Measurements from ENCODE around the gene PPP2R3C. TPM values are rescaled to one million over a fixed set of nuclear protein-coding genes. Genes with fewer than 3 reads are reported as not detected.

Gene PPP2R3C
- 55.4 TPM in 2 replicates for total RNA-seq
- long read RNA-seq, transcript PPP2R3C-201 (13 exons, 1,839 nt) = major isoform, 76 of 196 reads
- long read RNA-seq, transcript PPP2R3C-217 (12 exons, 1,846 nt) = minor isoform, 47 of 196 reads
- long read RNA-seq, transcript PPP2R3C-204 (13 exons, 1,719 nt) = minor isoform, 9 of 196 reads
- long read RNA-seq, partial matches to known transcripts = 7 of 196 reads
- long read RNA-seq, other reads (novel, unspliced or antisense) = 57 of 196 reads

DNA sequence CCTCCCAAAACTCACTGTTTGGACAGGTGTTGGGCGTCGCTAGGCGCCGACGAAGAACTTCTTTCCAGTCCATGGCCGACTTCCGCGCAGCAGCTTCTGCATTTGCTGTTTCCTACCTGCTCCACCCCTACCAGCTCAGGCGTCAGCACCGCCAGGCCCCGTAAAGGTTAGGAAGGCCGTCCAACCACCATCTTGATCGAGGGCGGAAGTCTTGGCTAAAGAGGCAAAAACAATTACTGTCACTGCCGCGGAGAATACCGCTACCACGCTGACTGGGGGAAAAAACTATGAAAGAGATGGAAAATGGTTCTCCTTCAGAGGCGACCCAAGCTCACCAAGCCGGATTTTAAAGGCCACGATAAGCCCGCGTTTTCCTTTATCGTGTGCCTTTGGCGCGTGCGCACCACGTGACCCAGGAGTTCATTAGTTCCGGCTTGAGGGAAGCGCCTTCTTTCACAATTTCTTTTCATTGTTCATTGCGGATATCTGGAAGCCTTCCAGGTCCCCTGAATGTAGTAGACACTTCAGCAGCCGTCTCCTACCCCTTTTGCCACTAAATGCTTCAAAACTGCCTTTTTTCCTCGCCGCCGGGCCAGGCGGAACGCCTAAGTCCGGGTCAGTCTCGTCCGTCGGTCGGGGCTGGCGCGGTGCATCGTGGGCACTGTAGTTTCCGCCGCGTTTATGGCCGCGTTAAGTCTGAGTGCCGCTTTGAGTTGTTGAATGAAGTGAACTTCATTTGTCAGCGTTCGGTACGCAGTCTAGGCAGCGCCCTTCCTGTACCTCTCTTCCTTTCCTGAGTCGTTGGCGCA is at the start of gene PPP2R3C, which contains the start of gene PRORP:
Gene PPP2R3C (minus strand): TSS at position 104 of the 809 bp plus-strand sequence. CDS start 31 bp downstream, at position 73.
Gene PRORP (plus strand): TSS at position 666 of the 809 bp plus-strand sequence. CDS start 694 bp downstream, outside the sequence.
- Mint-ChIP-seq H3K36me3 (ENCODE audit: low read depth) (peaks cover 11% of the 10 kb centered on the region), H3K9me3 (no peaks in the 10 kb centered on the region), H3K27ac (ENCODE audit: unreplicated experiment) (peak within 1 kb of the TSS; percentile 100), H3K4me1 (peaks cover 52% of the 10 kb centered on the region), H3K27me3 (ENCODE audit: low read depth) (no peaks in the 10 kb centered on the region), H3K4me3 (peak within 1 kb of the TSS; percentile 97)
- TF ChIP-seq, protein P1, sequence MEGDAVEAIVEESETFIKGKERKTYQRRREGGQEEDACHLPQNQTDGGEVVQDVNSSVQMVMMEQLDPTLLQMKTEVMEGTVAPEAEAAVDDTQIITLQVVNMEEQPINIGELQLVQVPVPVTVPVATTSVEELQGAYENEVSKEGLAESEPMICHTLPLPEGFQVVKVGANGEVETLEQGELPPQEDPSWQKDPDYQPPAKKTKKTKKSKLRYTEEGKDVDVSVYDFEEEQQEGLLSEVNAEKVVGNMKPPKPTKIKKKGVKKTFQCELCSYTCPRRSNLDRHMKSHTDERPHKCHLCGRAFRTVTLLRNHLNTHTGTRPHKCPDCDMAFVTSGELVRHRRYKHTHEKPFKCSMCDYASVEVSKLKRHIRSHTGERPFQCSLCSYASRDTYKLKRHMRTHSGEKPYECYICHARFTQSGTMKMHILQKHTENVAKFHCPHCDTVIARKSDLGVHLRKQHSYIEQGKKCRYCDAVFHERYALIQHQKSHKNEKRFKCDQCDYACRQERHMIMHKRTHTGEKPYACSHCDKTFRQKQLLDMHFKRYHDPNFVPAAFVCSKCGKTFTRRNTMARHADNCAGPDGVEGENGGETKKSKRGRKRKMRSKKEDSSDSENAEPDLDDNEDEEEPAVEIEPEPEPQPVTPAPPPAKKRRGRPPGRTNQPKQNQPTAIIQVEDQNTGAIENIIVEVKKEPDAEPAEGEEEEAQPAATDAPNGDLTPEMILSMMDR (conservative IDR thresholded peaks at IDR 0.05) = no peak
- peak; percentile 75 for DNase-seq (ENCODE audit: low read depth, low spot score)

DNA sequence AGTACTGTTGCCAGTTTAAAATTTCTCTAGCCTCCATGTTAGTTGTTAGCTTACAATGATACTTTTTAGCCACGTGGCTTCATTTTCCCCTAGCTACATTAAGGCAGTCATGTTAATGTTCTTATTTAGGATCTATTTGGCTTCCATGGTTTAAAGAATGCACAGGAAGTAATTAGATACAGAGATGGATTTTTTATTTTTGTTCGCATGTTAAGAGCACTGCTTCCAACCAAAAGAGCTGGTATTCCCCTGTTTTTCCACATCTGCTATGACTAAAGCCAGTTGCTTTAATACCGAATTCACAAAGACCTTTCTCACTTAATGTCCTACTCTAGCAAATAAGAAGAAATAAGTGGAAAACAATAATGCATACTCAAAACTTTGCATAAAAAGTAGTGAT is 45.7 kb upstream of the PPP2R3C start:
- TF ChIP-seq, protein P1 (conservative IDR thresholded peaks at IDR 0.05) = no peak
- Mint-ChIP-seq H3K36me3 (ENCODE audit: low read depth) (peaks cover 23% of the 10 kb centered on the region), H3K27me3 (ENCODE audit: low read depth) (no peaks in the 10 kb centered on the region), H3K27ac (ENCODE audit: unreplicated experiment) (no peak overlapping the region), H3K9me3 (peaks cover 6% of the 10 kb centered on the region), H3K4me1 (no peaks in the 10 kb centered on the region), H3K4me3 (no peak overlapping the region)
- DNase-seq (ENCODE audit: low read depth, low spot score) = no peak

DNA sequence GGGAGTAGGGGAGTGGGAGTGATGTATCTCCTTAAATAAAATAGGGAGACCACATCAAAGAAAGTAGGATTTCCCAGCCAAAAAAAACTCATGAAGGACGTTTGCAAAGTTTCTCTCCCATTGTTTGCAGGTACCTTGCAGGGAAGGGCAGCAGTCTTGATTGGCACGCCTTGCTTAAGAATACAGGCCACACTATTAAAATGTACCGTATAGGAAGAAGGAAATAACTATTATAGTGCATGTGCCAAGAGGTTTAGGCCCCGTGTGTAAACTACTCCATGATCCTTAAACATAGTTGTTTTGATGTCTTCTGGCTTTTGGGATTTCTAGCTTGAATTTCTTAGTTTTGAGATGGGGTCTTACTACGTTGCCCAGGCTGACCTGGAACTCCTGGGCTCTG is 43.1 kb upstream of the PPP2R3C start:
- DNase-seq (ENCODE audit: low read depth, low spot score) = no peak
- no peak overlapping the region for H3K4me3 Mint-ChIP-seq
- H3K9me3 Mint-ChIP-seq = peaks cover 6% of the 10 kb centered on the region
- TF ChIP-seq, protein P1 (conservative IDR thresholded peaks at IDR 0.05) = no peak
- H3K36me3 Mint-ChIP-seq (ENCODE audit: low read depth) = peaks cover 19% of the 10 kb centered on the region
- no peaks in the 10 kb centered on the region for H3K4me1 Mint-ChIP-seq
- H3K27ac Mint-ChIP-seq (ENCODE audit: unreplicated experiment) = no peak overlapping the region
- no peaks in the 10 kb centered on the region for H3K27me3 Mint-ChIP-seq (ENCODE audit: low read depth)

DNA sequence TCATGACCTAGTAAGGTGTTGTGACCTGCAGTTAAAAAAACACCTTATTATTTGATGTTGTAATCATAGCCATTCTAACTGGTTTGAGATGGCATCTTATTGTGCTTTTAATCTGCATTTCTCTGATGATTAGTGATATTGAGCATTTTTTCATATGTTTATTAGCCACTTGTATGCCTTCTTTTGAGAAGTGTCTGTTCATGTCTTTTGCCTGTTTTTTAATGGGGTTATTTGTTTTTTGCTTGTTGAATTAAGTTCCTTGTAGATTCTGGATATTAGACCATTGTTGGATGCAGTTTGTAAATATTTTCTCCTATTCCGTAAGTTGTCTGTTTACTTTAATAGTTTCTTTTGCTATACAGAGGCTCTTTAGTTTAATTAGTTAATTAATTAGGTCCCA is 41.6 kb upstream of the PPP2R3C start:
- Mint-ChIP-seq H3K36me3 (ENCODE audit: low read depth) (peaks cover 11% of the 10 kb centered on the region), H3K4me1 (no peaks in the 10 kb centered on the region), H3K9me3 (peaks cover 2% of the 10 kb centered on the region), H3K27ac (ENCODE audit: unreplicated experiment) (no peak overlapping the region), H3K4me3 (no peak overlapping the region), H3K27me3 (ENCODE audit: low read depth) (no peaks in the 10 kb centered on the region)
- no peak for DNase-seq (ENCODE audit: low read depth, low spot score)
- TF ChIP-seq, protein P1 (conservative IDR thresholded peaks at IDR 0.05) = no peak

DNA sequence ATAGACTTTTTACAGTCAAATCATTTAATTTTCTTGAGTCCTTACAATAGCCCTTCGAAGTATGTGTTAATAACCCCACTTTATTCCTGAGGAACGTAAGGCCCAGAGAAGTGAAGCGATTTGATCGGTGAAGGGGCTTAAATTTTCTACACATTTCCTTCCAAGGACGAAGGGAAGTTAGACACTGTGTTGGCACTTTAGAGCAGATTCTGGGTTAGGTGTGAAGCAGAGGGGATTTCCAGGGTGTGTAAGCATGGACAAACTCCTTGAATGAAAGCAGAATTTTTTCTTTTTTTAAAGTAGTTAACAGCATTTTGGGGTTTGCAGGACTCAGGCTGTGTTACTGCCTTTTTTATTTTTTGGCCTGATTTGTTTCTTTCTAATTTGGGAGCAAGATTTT is 39.4 kb upstream of the PPP2R3C start:
- Mint-ChIP-seq H3K4me3 (no peak overlapping the region), H3K36me3 (ENCODE audit: low read depth) (no peaks in the 10 kb centered on the region), H3K27ac (ENCODE audit: unreplicated experiment) (no peak overlapping the region), H3K9me3 (no peaks in the 10 kb centered on the region), H3K4me1 (no peaks in the 10 kb centered on the region), H3K27me3 (ENCODE audit: low read depth) (no peaks in the 10 kb centered on the region)
- DNase-seq (ENCODE audit: low read depth, low spot score) = no peak
- TF ChIP-seq, protein P1 (conservative IDR thresholded peaks at IDR 0.05) = no peak

All from neural crest cell (in vitro differentiated cells).